Body of pancreas (tissue), 4 donors: ENCODE data around the gene CADM2.

Experiments used
- CTCF ChIP-seq, 7 experiments: fragments of 450-650 bp in 4 of 7; fragments of 200-600 bp in 3 of 7; sonication (generic) in 3 of 7; IDR thresholded peaks; one replicate each; pipeline ENCODE4 v1.5.1; 2016 to 2019; ENCODE audit warnings: antibody characterized with exemption in 7 of 7
- POLR2A ChIP-seq, 3 donors: fragments of 450-650 bp; IDR thresholded peaks; one replicate each; pipeline ENCODE4 v1.6.1; 2016; ENCODE audit warnings: antibody characterized with exemption in 3 of 3, mild to moderate bottlenecking in 2 of 3

DNA sequence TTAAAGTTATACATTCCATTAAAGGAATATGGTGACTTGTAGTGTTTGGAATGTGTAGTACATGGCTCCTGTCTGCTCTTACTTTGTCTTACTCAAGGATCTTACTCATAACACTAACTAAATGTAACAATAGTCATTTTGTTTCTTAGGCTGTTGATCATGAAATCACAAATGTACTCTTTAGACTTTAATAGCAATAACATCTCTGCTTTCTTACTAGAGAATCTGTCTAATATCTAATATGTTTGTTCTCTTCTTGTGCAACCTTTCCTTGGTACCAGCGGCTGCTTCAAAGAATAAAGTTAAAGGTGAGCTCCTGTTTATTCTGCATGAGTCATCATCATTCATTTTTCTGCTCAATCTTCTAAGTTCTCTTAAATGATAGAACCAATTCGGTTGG lies 767.5 kb downstream of the CADM2 start:
- TF ChIP-seq CTCF (IDR thresholded peaks at IDR 0.05) (no peak), POLR2A (IDR thresholded peaks at IDR 0.05) (no peak)
